ENCODE data around the gene LIN7B.

LIN7B gene

GRCh38 chr19:49145573-49146407 lies 31.6 kb downstream of the LIN7B start (continued):
- TF ChIP-seq ZNF660 (tag by site-specific recombination; IDR thresholded peaks at IDR 0.05) (no peak), ZNF488 (tag by site-specific recombination; IDR thresholded peaks at IDR 0.05) (no peak), PRDM1 (tag by site-specific recombination; IDR thresholded peaks at IDR 0.05) (no peak), ZNF2 (tag by site-specific recombination; IDR thresholded peaks at IDR 0.05) (no peak), ZNF416 (tag by site-specific recombination; IDR thresholded peaks at IDR 0.05) (no peak), ZNF10 (tag by site-specific recombination; IDR thresholded peaks at IDR 0.05) (no peak; the same call in 1 of the 2 replicates), ZNF37A (tag by site-specific recombination; IDR thresholded peaks at IDR 0.05) (no peak), ZNF266 (tag by site-specific recombination; IDR thresholded peaks at IDR 0.05; ENCODE audit: low read depth) (no peak), SCRT2 (tag by site-specific recombination; IDR thresholded peaks at IDR 0.05) (peak; percentile 86), ZNF366 (tag by site-specific recombination; conservative IDR thresholded peaks at IDR 0.05) (peak; percentile 41), ZNF148 (tag by site-specific recombination; IDR thresholded peaks at IDR 0.05; ENCODE audit: borderline replicate concordance) (no peak), ZNF658 (tag by site-specific recombination; IDR thresholded peaks at IDR 0.05) (no peak), ZNF16 (tag by site-specific recombination; IDR thresholded peaks at IDR 0.05; ENCODE audit: low read depth) (no peak), ZNF311 (tag by site-specific recombination; IDR thresholded peaks at IDR 0.05; ENCODE audit: borderline replicate concordance) (no peak), GLIS2 (tag by site-specific recombination; IDR thresholded peaks at IDR 0.05) (peak; percentile 88), ZNF792 (tag by site-specific recombination; IDR thresholded peaks at IDR 0.05) (no peak), ZNF548 (tag by site-specific recombination; IDR thresholded peaks at IDR 0.05) (no peak), ZBTB8A (tag by site-specific recombination; IDR thresholded peaks at IDR 0.05) (no peak), ZIC2 (tag by site-specific recombination; IDR thresholded peaks at IDR 0.05) (peak; percentile 48; the same call in 1 of the 2 replicates), BCL11A (tag by site-specific recombination; IDR thresholded peaks at IDR 0.05; ENCODE audit: low read depth) (0 out of 2 replicates have a peak, but pooled peaks have one; percentile 40), OVOL3 (tag by site-specific recombination; IDR thresholded peaks at IDR 0.05) (no peak), ZNF174 (tag by site-specific recombination; IDR thresholded peaks at IDR 0.05) (no peak), SP2 (tag by site-specific recombination; IDR thresholded peaks at IDR 0.05) (peak; percentile 28), ZNF76 (tag by site-specific recombination; IDR thresholded peaks at IDR 0.05; ENCODE audit: borderline replicate concordance, low read depth) (no peak), ZNF623 (tag by site-specific recombination; IDR thresholded peaks at IDR 0.05) (no peak), ZNF391 (tag by site-specific recombination; IDR thresholded peaks at IDR 0.05; ENCODE audit: borderline replicate concordance, low read depth) (peak; percentile 65; the same call in 1 of the 2 replicates), ZNF560 (tag by site-specific recombination; IDR thresholded peaks at IDR 0.05; ENCODE audit: borderline replicate concordance) (no peak), GFI1B (tag by site-specific recombination; IDR thresholded peaks at IDR 0.05) (no peak), IKZF3 (tag by site-specific recombination; IDR thresholded peaks at IDR 0.05) (0 out of 2 replicates have a peak, but pooled peaks have one; percentile 31)
- TF ChIP-seq, protein P1, sequence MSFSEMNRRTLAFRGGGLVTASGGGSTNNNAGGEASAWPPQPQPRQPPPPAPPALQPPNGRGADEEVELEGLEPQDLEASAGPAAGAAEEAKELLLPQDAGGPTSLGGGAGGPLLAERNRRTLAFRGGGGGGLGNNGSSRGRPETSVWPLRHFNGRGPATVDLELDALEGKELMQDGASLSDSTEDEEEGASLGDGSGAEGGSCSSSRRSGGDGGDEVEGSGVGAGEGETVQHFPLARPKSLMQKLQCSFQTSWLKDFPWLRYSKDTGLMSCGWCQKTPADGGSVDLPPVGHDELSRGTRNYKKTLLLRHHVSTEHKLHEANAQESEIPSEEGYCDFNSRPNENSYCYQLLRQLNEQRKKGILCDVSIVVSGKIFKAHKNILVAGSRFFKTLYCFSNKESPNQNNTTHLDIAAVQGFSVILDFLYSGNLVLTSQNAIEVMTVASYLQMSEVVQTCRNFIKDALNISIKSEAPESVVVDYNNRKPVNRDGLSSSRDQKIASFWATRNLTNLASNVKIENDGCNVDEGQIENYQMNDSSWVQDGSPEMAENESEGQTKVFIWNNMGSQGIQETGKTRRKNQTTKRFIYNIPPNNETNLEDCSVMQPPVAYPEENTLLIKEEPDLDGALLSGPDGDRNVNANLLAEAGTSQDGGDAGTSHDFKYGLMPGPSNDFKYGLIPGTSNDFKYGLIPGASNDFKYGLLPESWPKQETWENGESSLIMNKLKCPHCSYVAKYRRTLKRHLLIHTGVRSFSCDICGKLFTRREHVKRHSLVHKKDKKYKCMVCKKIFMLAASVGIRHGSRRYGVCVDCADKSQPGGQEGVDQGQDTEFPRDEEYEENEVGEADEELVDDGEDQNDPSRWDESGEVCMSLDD (tag by site-specific recombination; IDR thresholded peaks at IDR 0.05) = peak; percentile 17; the same call in 1 of the 2 replicates

Measured in HEK293 (cell line).